AG04450 (cell line): ENCODE measurements around the gene ASCL2. TPM values are rescaled to one million over a fixed set of nuclear protein-coding genes. Genes with fewer than 3 reads are reported as not detected.

Experiments used
- CTCF ChIA-PET: fragments of 300-600, 350-600 bp; formaldehyde crosslinking; extraction: SDS; loops from one replicate; lab custom pipeline; 2022; ENCODE audit warnings: antibody characterized with exemption, inconsistent platforms; lab: Charles Lee
- POLR2A ChIA-PET: fragments of 350-600 bp; formaldehyde crosslinking; extraction: SDS; loops from one replicate; lab custom pipeline; 2021; ENCODE audit warnings: antibody characterized with exemption, inconsistent platforms; lab: Yijun Ruan, JAX
- DNase-seq: peaks from one replicate; pipeline ENCODE4 v3.0.0-alpha.2; 2011; ENCODE audit warnings: low read depth, low spot score
- H3K27ac ChIP-seq: one replicate; pipeline ENCODE4 v1.5.1; 2012; ENCODE audit warnings: low read depth, low read length, control low read depth
- H3K27me3 ChIP-seq: one replicate; pipeline ENCODE4 v1.6.0; 2012; ENCODE audit warnings: low read length; ENCODE audit not compliant: control insufficient read depth, insufficient read depth
- H3K4me3 ChIP-seq: 2 replicates; pipeline ENCODE4 v1.5.1; 2011; ENCODE audit warnings: mild to moderate bottlenecking, low read depth, low read length, control low read depth
- H3K9me3 ChIP-seq: 2 replicates; pipeline ENCODE4 v1.5.1; 2012; ENCODE audit warnings: low read length; ENCODE audit not compliant: control insufficient read depth, insufficient read depth
- polyA plus RNA-seq: library from polyadenylated mRNA; depleted of rRNA; stranded (reverse); fragments of >200 nt; gene quantifications from 2 replicates; pipeline ENCODE4 v1.2.3, GENCODE V29; 2011
- TF ChIP-seq, protein P1 (sequence below): IDR thresholded peaks from 2 replicates; pipeline ENCODE4 v1.5.1; 2011; ENCODE audit warnings: low read depth, low read length, control low read depth, inconsistent platforms

The ASCL2 gene
- polyA plus RNA-seq, 1 experiment = not detected

DNA sequence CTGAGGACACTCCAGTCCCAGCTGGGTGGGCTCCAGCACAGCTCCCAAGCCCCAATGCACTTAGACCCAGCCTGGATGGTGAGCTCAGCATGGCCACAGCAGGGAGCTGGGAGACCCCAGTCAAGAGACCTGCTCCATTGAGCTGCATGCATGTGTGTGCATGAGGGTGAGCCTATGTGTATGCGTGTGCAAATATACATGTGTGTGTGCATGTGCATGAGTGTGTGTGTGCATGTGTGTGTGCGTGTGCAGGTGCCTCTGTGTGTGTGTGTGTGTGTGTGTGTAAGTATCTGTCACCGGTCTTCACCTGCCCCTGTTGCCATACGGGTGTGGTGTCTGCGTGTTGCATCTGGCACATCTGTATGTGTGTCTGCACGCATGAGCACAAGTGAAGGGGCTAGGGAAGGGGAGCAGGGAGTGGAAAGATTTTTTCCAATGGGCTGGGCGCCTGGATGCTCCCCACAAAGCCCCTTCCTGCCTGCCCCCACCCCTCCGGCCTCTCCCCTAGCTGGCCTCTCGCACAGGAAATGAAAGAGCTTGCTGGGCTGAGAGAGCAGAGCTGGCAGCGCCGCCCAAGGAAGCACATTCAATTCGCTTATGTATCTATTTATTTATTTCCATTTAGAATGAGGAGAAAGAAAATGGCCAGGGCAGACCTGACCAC, 35.5 kb upstream of the ASCL2 start:
- DNase-seq = no peak
- no peaks in the 10 kb centered on the region for H3K27me3 ChIP-seq
- peak overlapping the region; percentile 95 for H3K27ac ChIP-seq
- peak overlapping the region; percentile 32 for H3K4me3 ChIP-seq
- H3K9me3 ChIP-seq = no peaks in the 10 kb centered on the region; the same call in 1 of the 2 replicates
- ChIA-PET POLR2A (interaction anchor here (0.7 to 1.9 kb wide), 8 partner anchors 15 to 114 kb away, joined by 3 to 13 read pairs (median 8); partner anchors contain the start of genes CD81 and TSSC4), CTCF (interaction anchor here (0.6 to 4.9 kb wide), 8 partner anchors 16 to 583 kb away, joined by 3 to 116 read pairs (median 4); partner anchors contain the start of gene TSSC4)
- TF ChIP-seq, protein P1, sequence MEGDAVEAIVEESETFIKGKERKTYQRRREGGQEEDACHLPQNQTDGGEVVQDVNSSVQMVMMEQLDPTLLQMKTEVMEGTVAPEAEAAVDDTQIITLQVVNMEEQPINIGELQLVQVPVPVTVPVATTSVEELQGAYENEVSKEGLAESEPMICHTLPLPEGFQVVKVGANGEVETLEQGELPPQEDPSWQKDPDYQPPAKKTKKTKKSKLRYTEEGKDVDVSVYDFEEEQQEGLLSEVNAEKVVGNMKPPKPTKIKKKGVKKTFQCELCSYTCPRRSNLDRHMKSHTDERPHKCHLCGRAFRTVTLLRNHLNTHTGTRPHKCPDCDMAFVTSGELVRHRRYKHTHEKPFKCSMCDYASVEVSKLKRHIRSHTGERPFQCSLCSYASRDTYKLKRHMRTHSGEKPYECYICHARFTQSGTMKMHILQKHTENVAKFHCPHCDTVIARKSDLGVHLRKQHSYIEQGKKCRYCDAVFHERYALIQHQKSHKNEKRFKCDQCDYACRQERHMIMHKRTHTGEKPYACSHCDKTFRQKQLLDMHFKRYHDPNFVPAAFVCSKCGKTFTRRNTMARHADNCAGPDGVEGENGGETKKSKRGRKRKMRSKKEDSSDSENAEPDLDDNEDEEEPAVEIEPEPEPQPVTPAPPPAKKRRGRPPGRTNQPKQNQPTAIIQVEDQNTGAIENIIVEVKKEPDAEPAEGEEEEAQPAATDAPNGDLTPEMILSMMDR = no peak

DNA sequence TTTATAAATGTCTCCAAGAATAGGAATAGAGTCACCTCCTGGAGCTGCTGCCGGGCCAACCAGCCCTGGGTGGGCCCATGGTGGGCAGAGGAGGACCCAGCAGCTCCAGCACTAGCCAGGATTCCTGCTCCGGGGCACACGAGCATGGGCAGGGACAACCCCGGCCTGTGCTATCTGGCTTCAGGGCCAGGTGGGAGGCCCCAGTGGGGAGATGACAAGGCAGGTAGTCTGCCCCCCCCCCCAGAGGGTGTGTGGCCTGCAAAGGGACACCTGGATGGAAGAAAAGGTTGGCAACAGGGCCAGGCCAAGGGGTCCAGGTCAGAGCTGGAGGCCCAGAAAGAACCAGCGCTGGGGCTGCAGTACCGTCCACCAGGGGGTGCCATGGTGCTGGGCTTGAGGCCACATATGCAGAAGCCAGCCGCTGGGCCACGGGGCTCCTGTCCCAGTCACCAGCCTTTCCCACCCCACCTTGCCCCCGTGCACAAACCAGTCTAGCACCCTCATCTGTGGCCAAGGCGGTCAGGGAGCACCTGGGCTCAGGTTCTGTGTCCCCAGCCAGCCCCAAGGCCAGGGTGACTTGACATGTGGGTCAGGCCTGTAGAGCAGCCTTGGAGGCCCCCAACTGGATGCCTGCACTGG, 34.9 kb upstream of the ASCL2 start:
- ChIA-PET CTCF (interaction anchor here (0.7 to 4.9 kb wide), 15 partner anchors 15 to 1098 kb away, joined by 3 to 116 read pairs (median 4); partner anchors contain the start of gene TSSC4), POLR2A (interaction anchor here (0.7 to 1.8 kb wide), 5 partner anchors 73 to 115 kb away, joined by 3 to 14 read pairs (median 7); partner anchors contain the start of gene TSSC4)
- no peak for DNase-seq
- Histone ChIP-seq H3K9me3 (no peaks in the 10 kb centered on the region), H3K4me3 (peak overlapping the region; percentile 27; the same call in 1 of the 2 replicates), H3K27ac (peak overlapping the region; percentile 95), H3K27me3 (no peaks in the 10 kb centered on the region)
- TF ChIP-seq, protein P1 = peak; percentile 71

DNA sequence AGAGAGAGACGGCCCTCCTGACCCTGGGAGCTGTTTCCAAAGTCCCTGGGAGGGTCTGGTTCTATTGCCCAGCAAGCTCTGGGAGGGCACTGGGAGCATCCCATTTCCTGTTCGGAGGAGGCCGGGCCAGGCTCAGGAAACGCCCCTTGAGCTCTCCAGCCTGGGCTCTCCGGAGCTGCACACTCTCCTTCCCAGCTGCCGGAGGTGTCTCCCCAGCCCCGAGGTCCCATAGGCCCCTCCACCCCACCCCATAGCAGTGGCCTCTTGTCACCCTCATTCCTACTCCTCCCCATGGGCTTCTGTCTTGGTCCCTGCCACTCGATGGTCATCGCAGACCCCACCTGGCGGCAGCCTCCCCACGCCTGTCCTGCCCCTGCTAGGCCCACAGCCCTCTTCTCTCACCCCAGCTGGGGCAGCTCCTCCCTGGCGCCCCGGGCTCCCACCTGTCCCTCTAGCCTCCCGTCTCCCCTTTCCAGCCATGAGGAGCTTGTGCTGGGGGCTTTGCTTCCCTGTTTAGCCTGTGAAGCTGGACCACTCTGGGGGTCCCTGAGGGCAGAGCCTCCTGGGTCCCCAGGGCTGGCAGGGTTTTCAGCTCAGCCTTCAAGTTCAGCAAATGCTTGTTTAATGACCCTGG, 34.2 kb upstream of the ASCL2 start:
- POLR2A ChIA-PET = interaction anchor here (1.0 to 1.8 kb wide), 4 partner anchors 73 to 115 kb away, joined by 3 to 14 read pairs (median 6); partner anchors contain the start of gene TSSC4
- Histone ChIP-seq H3K27ac (no peak overlapping the region), H3K4me3 (no peak overlapping the region), H3K27me3 (no peaks in the 10 kb centered on the region), H3K9me3 (no peaks in the 10 kb centered on the region)
- TF ChIP-seq, protein P1 = no peak
- no peak for DNase-seq
- CTCF ChIA-PET = interaction anchor here (0.7 to 4.9 kb wide), 14 partner anchors 14 to 1099 kb away, joined by 3 to 116 read pairs (median 4); partner anchors contain the start of gene TSSC4

DNA sequence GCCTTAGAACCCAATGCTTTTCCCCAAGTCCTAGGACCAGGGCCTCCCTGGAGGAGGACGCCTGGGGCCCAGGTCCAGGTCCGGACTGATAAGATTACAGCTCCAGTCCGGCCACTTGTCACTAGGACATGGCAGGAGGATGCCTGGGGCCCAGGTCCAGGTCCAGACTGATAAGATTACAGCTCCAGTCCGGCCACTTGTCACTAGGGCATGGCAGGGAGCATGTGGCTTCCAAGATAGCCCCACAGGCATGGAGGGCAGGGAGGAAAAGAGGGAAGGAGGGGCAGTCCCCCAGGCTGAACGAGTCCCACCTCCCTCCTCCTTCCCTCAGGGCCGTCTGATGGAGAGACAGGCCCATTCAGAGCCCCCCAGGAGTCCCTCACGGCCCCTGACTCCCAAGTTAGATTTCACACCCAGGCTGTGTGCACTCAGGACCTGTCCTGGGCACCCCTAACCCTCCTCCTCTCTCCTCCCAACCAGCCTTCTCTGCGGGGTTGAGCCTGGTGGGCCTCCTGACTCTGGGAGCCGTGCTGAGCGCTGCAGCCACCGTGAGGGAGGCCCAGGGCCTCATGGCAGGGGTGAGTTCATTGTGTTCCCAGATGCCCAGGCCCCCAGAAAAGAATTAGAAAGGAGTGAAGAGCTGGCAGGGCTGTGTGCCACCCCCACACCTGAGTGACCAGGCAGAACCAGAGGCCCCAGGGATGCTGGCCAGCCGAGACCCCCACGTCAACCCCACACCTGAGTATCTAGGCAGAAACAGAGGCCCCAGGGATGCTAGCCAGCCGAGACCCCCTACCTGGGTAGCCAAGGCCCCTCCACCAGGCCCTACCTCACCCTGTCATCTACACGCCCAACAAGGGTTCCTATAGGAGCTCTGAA, 33.5 kb upstream of the ASCL2 start:
- Histone ChIP-seq H3K9me3 (no peaks in the 10 kb centered on the region), H3K27ac (no peak overlapping the region), H3K27me3 (peaks cover 5% of the 10 kb centered on the region), H3K4me3 (no peak overlapping the region)
- POLR2A ChIA-PET = interaction anchor here (1.0 to 1.8 kb wide), 2 partner anchors 83 to 97 kb away, joined by 3 to 8 read pairs; partner anchors contain the start of gene TSSC4
- CTCF ChIA-PET = interaction anchor here (1.4 to 4.9 kb wide), 6 partner anchors 34 to 227 kb away, joined by 4 to 116 read pairs (median 9); partner anchors contain the start of gene TSSC4
- DNase-seq = no peak
- TF ChIP-seq, protein P1 = no peak
